Peyer's patch (tissue), 4 donors: ENCODE measurements around the gene KIAA0586. TPM values are rescaled to one million over a fixed set of nuclear protein-coding genes. Genes with fewer than 3 reads are reported as not detected.

Experiments used
- DNase-seq, 3 donors: peaks; one replicate each; pipeline ENCODE4 v3.0.0-alpha.2; 2017 to 2019
- H3K27ac ChIP-seq, 4 donors: fragments of 200-600 bp; sonication (generic); one replicate each; pipeline ENCODE4 v1.5.1; 2016 to 2019
- H3K27me3 ChIP-seq, 2 donors: fragments of 200-600 bp; sonication (generic); one replicate each; pipeline ENCODE4 v1.5.1; 2019
- H3K36me3 ChIP-seq, 3 donors: fragments of 200-600 bp; sonication (generic); one replicate each; pipeline ENCODE4 v1.5.1; 2016 to 2019
- H3K4me1 ChIP-seq, 4 donors: fragments of 200-600 bp; sonication (generic); one replicate each; pipeline ENCODE4 v1.5.1; 2016 to 2019
- H3K4me3 ChIP-seq, 4 donors: fragments of 200-600 bp; sonication (generic); 1 replicate in 3 of 4; 2 replicates in 1 of 4; pipeline ENCODE4 v1.5.1; 2016 to 2019; ENCODE audit warnings: mild to moderate bottlenecking in 1 of 4
- H3K9me3 ChIP-seq, 4 donors: fragments of 200-600 bp; sonication (generic); one replicate each; pipeline ENCODE4 v1.5.1; 2016 to 2019; ENCODE audit warnings: mild to moderate bottlenecking in 1 of 4
- CTCF ChIP-seq, 6 experiments: fragments of 450-650 bp in 4 of 6; fragments of 200-600 bp in 2 of 6; sonication (generic) in 1 of 6; IDR thresholded peaks; one replicate each; pipeline ENCODE4 v1.5.1; 2017 to 2019; ENCODE audit warnings: antibody characterized with exemption in 6 of 6, mild to moderate bottlenecking in 3 of 6, moderate library complexity in 1 of 6
- POLR2A ChIP-seq, 2 donors: fragments of 450-650 bp; IDR thresholded peaks; one replicate each; pipeline ENCODE4 v1.5.1; 2017; ENCODE audit warnings: antibody characterized with exemption in 2 of 2, mild to moderate bottlenecking in 2 of 2, moderate library complexity in 2 of 2
- total RNA-seq, 4 donors: library from RNA; depleted of rRNA; stranded (reverse); fragments of >200 nt; gene quantifications; one replicate each; pipeline ENCODE4 v1.1.0, GENCODE V29; 2016

Gene KIAA0586
- total RNA-seq, 4 donors from 2014 or later, result 11.7 to 22.3 (median 19.3) TPM

- no peaks in the 10 kb centered on the region for H3K4me1 ChIP-seq
- no peaks in the 10 kb centered on the region for H3K27me3 ChIP-seq
- H3K36me3 ChIP-seq, result peaks cover 0 to 36% (median 0%) of the 10 kb centered on the region in 3 donors
- no peak for DNase-seq
- TF ChIP-seq POLR2A (IDR thresholded peaks at IDR 0.05), result no peak
- TF ChIP-seq CTCF (IDR thresholded peaks at IDR 0.05), result no peak
- H3K27ac ChIP-seq, result no peak overlapping the region
- no peaks in the 10 kb centered on the region for H3K9me3 ChIP-seq
- H3K4me3 ChIP-seq, result no peak overlapping the region
Measured at GRCh38 chr14:58484176-58484575, 56.7 kb downstream of the KIAA0586 start.

GRCh38 chr14:58488550-58488949 lies 61.0 kb downstream of the KIAA0586 start:
- no peaks in the 10 kb centered on the region for H3K4me1 ChIP-seq
- H3K36me3 ChIP-seq, result peaks cover 0 to 29% (median 0%) of the 10 kb centered on the region in 3 donors
- DNase-seq, result no peak
- no peak overlapping the region for H3K4me3 ChIP-seq
- no peak for TF ChIP-seq CTCF (IDR thresholded peaks at IDR 0.05)
- TF ChIP-seq POLR2A (IDR thresholded peaks at IDR 0.05), result no peak
- H3K27ac ChIP-seq, result no peak overlapping the region
- no peaks in the 10 kb centered on the region for H3K27me3 ChIP-seq
- H3K9me3 ChIP-seq, result no peaks in the 10 kb centered on the region

GRCh38 chr14:58491593-58491992 lies 64.1 kb downstream of the KIAA0586 start:
- Histone ChIP-seq H3K27ac (no peak overlapping the region), H3K4me1 (no peaks in the 10 kb centered on the region), H3K4me3 (no peak overlapping the region), H3K27me3 (no peaks in the 10 kb centered on the region), H3K36me3 (peaks cover 0 to 35% (median 0%) of the 10 kb centered on the region in 3 donors), H3K9me3 (no peaks in the 10 kb centered on the region)
- TF ChIP-seq CTCF (IDR thresholded peaks at IDR 0.05) (no peak), POLR2A (IDR thresholded peaks at IDR 0.05) (no peak)
- no peak for DNase-seq

- TF ChIP-seq CTCF (IDR thresholded peaks at IDR 0.05), result no peak
- H3K36me3 ChIP-seq, result peaks cover 0 to 33% (median 0%) of the 10 kb centered on the region in 3 donors
- H3K4me3 ChIP-seq, result no peak overlapping the region
- no peaks in the 10 kb centered on the region for H3K9me3 ChIP-seq
- H3K27me3 ChIP-seq, result no peaks in the 10 kb centered on the region
- H3K4me1 ChIP-seq, result no peaks in the 10 kb centered on the region
- no peak overlapping the region for H3K27ac ChIP-seq
- no peak for DNase-seq
Measured at GRCh38 chr14:58492044-58492443, 64.5 kb downstream of the KIAA0586 start.

- Histone ChIP-seq H3K4me1 (no peaks in the 10 kb centered on the region), H3K9me3 (no peaks in the 10 kb centered on the region), H3K27me3 (no peaks in the 10 kb centered on the region), H3K36me3 (peaks cover 0 to 19% (median 0%) of the 10 kb centered on the region in 3 donors), H3K27ac (no peak overlapping the region), H3K4me3 (no peak overlapping the region)
- peak; percentile 40 to 93 (median 80) for TF ChIP-seq CTCF (IDR thresholded peaks at IDR 0.05)
- no peak for TF ChIP-seq POLR2A (IDR thresholded peaks at IDR 0.05)
- DNase-seq, result peak in 1 of 3 donors; percentile 51
Measured at GRCh38 chr14:58501214-58501816, 73.8 kb downstream of the KIAA0586 start.
